Measurements from ENCODE around the gene SLC43A1. TPM values are rescaled to one million over a fixed set of nuclear protein-coding genes. Genes with fewer than 3 reads are reported as not detected.

The SLC43A1 gene
- polyA plus RNA-seq, 1 of the 3 experiments (the other 2 are of a cell fraction): 4.4 TPM

DNA sequence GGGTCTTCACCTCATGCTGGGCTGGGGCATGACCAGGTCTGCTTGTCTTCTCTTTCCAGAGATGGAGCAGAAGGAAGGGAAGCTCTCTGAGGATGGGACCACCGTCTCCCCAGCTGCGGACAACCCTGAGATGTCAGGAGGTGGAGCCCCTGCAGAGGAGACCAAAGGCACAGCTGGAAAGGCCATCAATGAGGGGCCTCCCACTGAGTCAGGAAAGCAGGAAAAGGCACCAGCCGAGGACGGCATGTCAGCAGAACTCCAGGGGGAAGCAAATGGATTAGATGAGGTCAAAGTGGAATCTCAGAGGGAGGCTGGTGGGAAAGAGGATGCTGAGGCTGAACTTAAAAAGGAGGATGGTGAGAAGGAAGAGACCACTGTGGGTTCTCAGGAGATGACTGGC, 27.1 kb upstream of the SLC43A1 start:
- Histone ChIP-seq H2AFZ (ENCODE audit: low read depth) (no peak overlapping the region), H3F3A (replicated peaks; ENCODE audit: insufficient read depth) (no peaks in the 10 kb centered on the region), H3K79me2 (ENCODE audit: insufficient read depth) (no peaks in the 10 kb centered on the region), H3K9me2 (no peaks in the 10 kb centered on the region), H3K27me3 (ENCODE audit: insufficient read depth) (no peaks in the 10 kb centered on the region), H3K4me3 (ENCODE audit: low read depth in 2 of 2, low read length in 1 of 2) (no peak overlapping the region), H4K20me1 (ENCODE audit: insufficient read depth) (no peaks in the 10 kb centered on the region), H3K9me3 (no peaks in the 10 kb centered on the region), H3K36me3 (replicated peaks in 1 of 2; ENCODE audit: control insufficient read depth in 1 of 2, insufficient read depth in 2 of 2, low read length in 1 of 2) (no peaks in the 10 kb centered on the region), H3K4me2 (no peak overlapping the region), H3K9ac (no peak overlapping the region), H3K27ac (ENCODE audit: low read depth in 2 of 2, low read length in 1 of 2) (no peak overlapping the region), H3K4me1 (ENCODE audit: control insufficient read depth in 1 of 2, insufficient read depth in 2 of 2, low read depth in 1 of 2, low read length in 1 of 2) (no peaks in the 10 kb centered on the region; a peak in 1 of 4 replicates)
- CTCF ChIA-PET: interaction anchor here (1.1 kb wide), 1 partner anchor 101 kb away, joined by 4 read pairs; no protein-coding TSS in a partner anchor
- 88% methylated on average over 4 of the region's 4 CpGs for WGBS (ENCODE audit: low lambda C conversion rate)
- POLR2A ChIA-PET: no interaction called here
- TF ChIP-seq SIN3A (IDR thresholded peaks at IDR 0.05; ENCODE audit: borderline replicate concordance, low read depth, low read length) (no peak), NFIC (IDR thresholded peaks at IDR 0.05; ENCODE audit: borderline replicate concordance) (no peak), ELF1 (IDR thresholded peaks at IDR 0.05) (no peak)
- DNase-seq: no peak

DNA sequence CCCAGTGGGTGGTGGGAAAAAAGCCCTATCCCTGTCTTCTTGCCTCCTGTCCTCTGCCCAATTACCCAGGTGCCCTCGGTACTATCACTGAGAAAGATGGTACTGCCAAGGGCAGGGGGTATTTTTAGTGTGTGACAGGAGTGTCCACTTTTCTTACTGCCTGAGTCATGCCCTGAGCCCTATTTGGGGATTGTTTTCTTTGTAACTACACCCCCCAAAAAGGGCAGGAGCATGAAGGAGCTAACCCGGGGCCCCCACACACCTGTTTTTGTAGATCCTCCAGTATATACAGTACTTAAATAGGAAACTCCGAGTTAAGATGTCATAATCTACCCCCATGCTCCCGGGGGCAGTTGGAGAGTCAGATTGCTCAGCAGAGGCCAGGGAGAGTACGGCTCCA, 25.7 kb upstream of the SLC43A1 start:
- H4K20me1 ChIP-seq (ENCODE audit: insufficient read depth): no peaks in the 10 kb centered on the region
- no peak overlapping the region for H3K4me2 ChIP-seq
- DNase-seq: no peak
- H3K9me3 ChIP-seq: no peaks in the 10 kb centered on the region
- H3F3A ChIP-seq (replicated peaks; ENCODE audit: insufficient read depth): no peaks in the 10 kb centered on the region
- 70% methylated on average over 5 of the region's 5 CpGs for WGBS (ENCODE audit: low lambda C conversion rate)
- TF ChIP-seq TCF12 (IDR thresholded peaks at IDR 0.05) (no peak), RXRA (IDR thresholded peaks at IDR 0.05; ENCODE audit: borderline replicate concordance, low read depth) (no peak), GABPA (IDR thresholded peaks at IDR 0.05; ENCODE audit: low read depth) (no peak), FOSL2 (IDR thresholded peaks at IDR 0.05; ENCODE audit: borderline replicate concordance, low read depth) (no peak), EZH2phosphoT487 (IDR thresholded peaks at IDR 0.05; ENCODE audit: borderline replicate concordance, low read depth) (no peak)
- TF ChIP-seq, protein P1, sequence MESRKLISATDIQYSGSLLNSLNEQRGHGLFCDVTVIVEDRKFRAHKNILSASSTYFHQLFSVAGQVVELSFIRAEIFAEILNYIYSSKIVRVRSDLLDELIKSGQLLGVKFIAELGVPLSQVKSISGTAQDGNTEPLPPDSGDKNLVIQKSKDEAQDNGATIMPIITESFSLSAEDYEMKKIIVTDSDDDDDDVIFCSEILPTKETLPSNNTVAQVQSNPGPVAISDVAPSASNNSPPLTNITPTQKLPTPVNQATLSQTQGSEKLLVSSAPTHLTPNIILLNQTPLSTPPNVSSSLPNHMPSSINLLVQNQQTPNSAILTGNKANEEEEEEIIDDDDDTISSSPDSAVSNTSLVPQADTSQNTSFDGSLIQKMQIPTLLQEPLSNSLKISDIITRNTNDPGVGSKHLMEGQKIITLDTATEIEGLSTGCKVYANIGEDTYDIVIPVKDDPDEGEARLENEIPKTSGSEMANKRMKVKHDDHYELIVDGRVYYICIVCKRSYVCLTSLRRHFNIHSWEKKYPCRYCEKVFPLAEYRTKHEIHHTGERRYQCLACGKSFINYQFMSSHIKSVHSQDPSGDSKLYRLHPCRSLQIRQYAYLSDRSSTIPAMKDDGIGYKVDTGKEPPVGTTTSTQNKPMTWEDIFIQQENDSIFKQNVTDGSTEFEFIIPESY (IDR thresholded peaks at IDR 0.05; ENCODE audit: borderline replicate concordance, low read depth): no peak
- TF ChIP-seq, protein P2, sequence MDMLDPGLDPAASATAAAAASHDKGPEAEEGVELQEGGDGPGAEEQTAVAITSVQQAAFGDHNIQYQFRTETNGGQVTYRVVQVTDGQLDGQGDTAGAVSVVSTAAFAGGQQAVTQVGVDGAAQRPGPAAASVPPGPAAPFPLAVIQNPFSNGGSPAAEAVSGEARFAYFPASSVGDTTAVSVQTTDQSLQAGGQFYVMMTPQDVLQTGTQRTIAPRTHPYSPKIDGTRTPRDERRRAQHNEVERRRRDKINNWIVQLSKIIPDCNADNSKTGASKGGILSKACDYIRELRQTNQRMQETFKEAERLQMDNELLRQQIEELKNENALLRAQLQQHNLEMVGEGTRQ (IDR thresholded peaks at IDR 0.05; ENCODE audit: borderline replicate concordance, low read depth, low read length): no peak
- TF ChIP-seq, protein P3, sequence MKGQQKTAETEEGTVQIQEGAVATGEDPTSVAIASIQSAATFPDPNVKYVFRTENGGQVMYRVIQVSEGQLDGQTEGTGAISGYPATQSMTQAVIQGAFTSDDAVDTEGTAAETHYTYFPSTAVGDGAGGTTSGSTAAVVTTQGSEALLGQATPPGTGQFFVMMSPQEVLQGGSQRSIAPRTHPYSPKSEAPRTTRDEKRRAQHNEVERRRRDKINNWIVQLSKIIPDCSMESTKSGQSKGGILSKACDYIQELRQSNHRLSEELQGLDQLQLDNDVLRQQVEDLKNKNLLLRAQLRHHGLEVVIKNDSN (IDR thresholded peaks at IDR 0.05; ENCODE audit: borderline replicate concordance, low read depth): no peak
- H3K27ac ChIP-seq (ENCODE audit: low read depth in 2 of 2, low read length in 1 of 2): no peak overlapping the region
- no peak overlapping the region for H2AFZ ChIP-seq (ENCODE audit: low read depth)
- no peaks in the 10 kb centered on the region for H3K27me3 ChIP-seq (ENCODE audit: insufficient read depth)
- ChIA-PET POLR2A (no interaction called here), CTCF (no interaction called here)
- no peaks in the 10 kb centered on the region; a peak in 1 of 4 replicates for H3K4me1 ChIP-seq (ENCODE audit: control insufficient read depth in 1 of 2, insufficient read depth in 2 of 2, low read depth in 1 of 2, low read length in 1 of 2)
- no peak overlapping the region for H3K4me3 ChIP-seq (ENCODE audit: low read depth in 2 of 2, low read length in 1 of 2)
- no peaks in the 10 kb centered on the region for H3K79me2 ChIP-seq (ENCODE audit: insufficient read depth)
- no peaks in the 10 kb centered on the region for H3K9me2 ChIP-seq
- H3K36me3 ChIP-seq (replicated peaks in 1 of 2; ENCODE audit: control insufficient read depth in 1 of 2, insufficient read depth in 2 of 2, low read length in 1 of 2): no peaks in the 10 kb centered on the region
- H3K9ac ChIP-seq: no peak overlapping the region

Data from SK-N-SH (cell line).